IMR-90 (cell line): ENCODE data around the gene ALKBH2. TPM values are rescaled to one million over a fixed set of nuclear protein-coding genes. Genes with fewer than 3 reads are reported as not detected.
A peak's percentile ranks its signal among the peaks of the same experiment; 100 is the strongest.

Experiments used
- ATAC-seq: fragments of 200-7000 bp; cut with Tn5 transposase; 2 replicates; pipeline ENCODE4 v1.9.1; 2020; ENCODE audit warnings: low read depth, mild to moderate bottlenecking, moderate library complexity
- BruUV-seq: library from RNA; stranded (reverse); fragments of 400-500 nt; replicated peaks from 2 replicates; lab custom pipeline; 2021; lab: Mats Ljungman, UMichigan
- CTCF ChIA-PET: fragments of 300-600 bp; formaldehyde crosslinking; extraction: SDS; loops from one replicate; lab custom pipeline; 2021; ENCODE audit warnings: antibody characterized with exemption; lab: Yijun Ruan, JAX
- POLR2A ChIA-PET: fragments of 300-600 bp; sonication (Branson Sonifier 250); formaldehyde crosslinking; loops from one replicate; lab custom pipeline; 2022; ENCODE audit warnings: antibody characterized with exemption; ENCODE audit not compliant: unreplicated experiment; lab: Charles Lee
- DNase-seq: peaks from one replicate; pipeline ENCODE4 v3.0.0; 2013
- H2AFZ ChIP-seq: replicated peaks from 2 replicates; pipeline ENCODE3; 2013; ENCODE audit warnings: low read length, mild to moderate bottlenecking; ENCODE audit not compliant: poor library complexity
- H2AK5ac ChIP-seq: 2 replicates; pipeline ENCODE4 v1.6.1; 2013; ENCODE audit warnings: low read depth, low read length, inconsistent platforms
- H2AK9ac ChIP-seq: replicated peaks from 2 replicates; pipeline ENCODE3; 2013; ENCODE audit warnings: mild to moderate bottlenecking, low read depth, low read length, moderate library complexity; ENCODE audit not compliant: poor library complexity
- H2BK120ac ChIP-seq: 2 replicates; pipeline ENCODE4 v1.6.1; 2013; ENCODE audit warnings: low read depth, low read length, inconsistent platforms
- H2BK15ac ChIP-seq: 3 replicates; pipeline ENCODE4 v1.6.1; 2013; ENCODE audit warnings: low read depth, low read length, inconsistent platforms
- H2BK20ac ChIP-seq: 2 replicates; pipeline ENCODE4 v1.6.1; 2013; ENCODE audit warnings: low read depth, mild to moderate bottlenecking, inconsistent platforms, low read length, moderate library complexity
- H2BK5ac ChIP-seq: 2 replicates; pipeline ENCODE4 v1.6.1; 2013; ENCODE audit warnings: mild to moderate bottlenecking, low read depth, low read length, inconsistent platforms; ENCODE audit not compliant: poor library complexity, severe bottlenecking
- H3K14ac ChIP-seq: replicated peaks from 2 replicates; pipeline ENCODE4 v1.6.1; 2013; ENCODE audit warnings: low read depth, low read length, inconsistent platforms
- H3K18ac ChIP-seq: 2 replicates; pipeline ENCODE4 v1.6.1; 2013; ENCODE audit warnings: low read depth, low read length, control low read depth
- H3K23ac ChIP-seq: 2 replicates; pipeline ENCODE4 v1.6.1; 2013; ENCODE audit warnings: low read depth, low read length, inconsistent platforms
- H3K27ac ChIP-seq: 2 replicates; pipeline ENCODE4 v1.5.1; 2013; ENCODE audit warnings: mild to moderate bottlenecking, control low read depth, low read length; ENCODE audit not compliant: insufficient read depth
- H3K27me3 ChIP-seq: 2 replicates; pipeline ENCODE4 v1.6.1; 2013; ENCODE audit warnings: low read length; ENCODE audit not compliant: control insufficient read depth, insufficient read depth
- H3K36me3 ChIP-seq: 2 replicates; pipeline ENCODE4 v1.6.1; 2013; ENCODE audit warnings: low read length, mixed read lengths; ENCODE audit not compliant: control insufficient read depth, insufficient read depth
- H3K4ac ChIP-seq: 2 replicates; pipeline ENCODE4 v1.6.1; 2013; ENCODE audit warnings: low read depth, low read length, inconsistent platforms
- H3K4me1 ChIP-seq: 2 replicates; pipeline ENCODE4 v1.6.1; 2013; ENCODE audit warnings: low read length, mixed read lengths; ENCODE audit not compliant: control insufficient read depth, insufficient read depth
- H3K4me2 ChIP-seq: 2 replicates; pipeline ENCODE4 v1.6.1; 2013; ENCODE audit warnings: low read depth, mild to moderate bottlenecking, control low read depth, low read length, moderate library complexity
- H3K4me3 ChIP-seq: 2 replicates; pipeline ENCODE4 v1.5.1; 2013; ENCODE audit warnings: low read depth, mild to moderate bottlenecking, control low read depth, low read length, moderate library complexity; ENCODE audit not compliant: insufficient read depth
- H3K56ac ChIP-seq: 2 replicates; pipeline ENCODE4 v1.6.1; 2013; ENCODE audit warnings: low read length, inconsistent platforms; ENCODE audit not compliant: insufficient read depth; ENCODE audit errors: extremely low read depth
- H3K79me1 ChIP-seq, 2 experiments: 2 replicates each; pipeline ENCODE4 v1.6.1; 2013; ENCODE audit warnings: low read length in 2 of 2, inconsistent platforms in 1 of 2, low read depth in 1 of 2
- H3K9ac ChIP-seq: 2 replicates; pipeline ENCODE4 v1.6.1; 2013; ENCODE audit warnings: low read depth, low read length, control low read depth
- H3K9me1 ChIP-seq: 2 replicates; pipeline ENCODE4 v1.6.1; 2013; ENCODE audit warnings: low read length, inconsistent platforms; ENCODE audit not compliant: insufficient read depth
- H3K9me3 ChIP-seq: 2 replicates; pipeline ENCODE4 v1.6.1; 2013; ENCODE audit warnings: low read length; ENCODE audit not compliant: control insufficient read depth, insufficient read depth
- H4K20me1 ChIP-seq: 2 replicates; pipeline ENCODE4 v1.6.1; 2013; ENCODE audit warnings: low read length, inconsistent platforms; ENCODE audit not compliant: insufficient read depth
- H4K5ac ChIP-seq: 2 replicates; pipeline ENCODE4 v1.6.1; 2013; ENCODE audit warnings: mild to moderate bottlenecking, low read depth, low read length, control low read depth
- H4K8ac ChIP-seq, 2 experiments: 2 replicates each; pipeline ENCODE4 v1.6.1; 2013; ENCODE audit warnings: low read depth in 2 of 2, low read length in 2 of 2, control low read depth in 1 of 2, inconsistent platforms in 1 of 2
- H4K91ac ChIP-seq: 2 replicates; pipeline ENCODE4 v1.6.1; 2013; ENCODE audit warnings: low read depth, low read length, inconsistent platforms; ENCODE audit not compliant: insufficient read depth
- BHLHE40 ChIP-seq: fragments of 150-350 bp; IDR thresholded peaks from 2 replicates; pipeline ENCODE4 v1.6.1; 2016; ENCODE audit warnings: mild to moderate bottlenecking, low read depth, low read length
- CEBPB ChIP-seq: IDR thresholded peaks from 2 replicates; pipeline ENCODE4 v1.6.1; 2012; ENCODE audit warnings: low read depth, low read length, improper control_type of control experiment
- CHD1 ChIP-seq: IDR thresholded peaks from 2 replicates; pipeline ENCODE4 v1.6.1; 2012; ENCODE audit warnings: low read depth, low read length, improper control_type of control experiment
- CTCF ChIP-seq: conservative IDR thresholded peaks from 2 replicates; pipeline ENCODE4 v1.5.1; 2012; ENCODE audit warnings: mild to moderate bottlenecking, low read depth, low read length, improper control_type of control experiment
- ELK1 ChIP-seq: fragments of 150-350 bp; IDR thresholded peaks from 2 replicates; pipeline ENCODE4 v1.6.1; 2016; ENCODE audit warnings: low read depth, mild to moderate bottlenecking, low read length, moderate library complexity, borderline replicate concordance
- MAFK ChIP-seq: IDR thresholded peaks from 2 replicates; pipeline ENCODE4 v1.6.1; 2012; ENCODE audit warnings: low read depth, low read length, improper control_type of control experiment
- MAZ ChIP-seq: IDR thresholded peaks from 2 replicates; pipeline ENCODE4 v1.6.1; 2012; ENCODE audit warnings: low read depth, mild to moderate bottlenecking, low read length, improper control_type of control experiment, moderate library complexity, borderline replicate concordance
- MXI1 ChIP-seq: IDR thresholded peaks from 2 replicates; pipeline ENCODE4 v1.6.1; 2012; ENCODE audit warnings: low read depth, mild to moderate bottlenecking, low read length, moderate library complexity, borderline replicate concordance
- RCOR1 ChIP-seq: IDR thresholded peaks from 2 replicates; pipeline ENCODE4 v1.6.1; 2012; ENCODE audit warnings: mild to moderate bottlenecking, low read length, improper control_type of control experiment; ENCODE audit not compliant: insufficient replicate concordance
- RFX5 ChIP-seq: IDR thresholded peaks from 2 replicates; pipeline ENCODE4 v1.8.0; 2012; ENCODE audit warnings: low read depth, mild to moderate bottlenecking, low read length, moderate library complexity
- SMC3 ChIP-seq: fragments of 150-350 bp; IDR thresholded peaks from 2 replicates; pipeline ENCODE4 v1.6.1; 2016; ENCODE audit warnings: low read depth, mild to moderate bottlenecking, antibody characterized with exemption, low read length, moderate library complexity
- USF2 ChIP-seq: fragments of 150-350 bp; IDR thresholded peaks from 2 replicates; pipeline ENCODE4 v1.6.1; 2017; ENCODE audit warnings: mild to moderate bottlenecking, antibody characterized with exemption, low read length, low read depth
- WGBS, 2 experiments: methylation state at CpG; one replicate each; pipeline versions ENCODE4 v1.1.5 to v1.1.7; 2013; ENCODE audit warnings: missing lambda C conversion rate in 2 of 2; ENCODE audit not compliant: insufficient read length in 1 of 2; ENCODE audit errors: extremely low coverage in 2 of 2; 5-methylcytosine and 5-hydroxymethylcytosine counted together
- dilution Hi-C: fragments of 300-500 bp; cut with HindIII; formaldehyde crosslinking; loops from one replicate; pipeline ENCODE4 v1.14.3; 2018; ENCODE audit warnings: low sequenced_read_pairs; ENCODE audit not compliant: unreplicated experiment
- in situ Hi-C: fragments of 300-500 bp; cut with MboI; formaldehyde crosslinking; loops from 3 replicates; pipeline ENCODE4 v1.14.3; 2019; ENCODE audit warnings: low sequenced_read_pairs, inconsistent platforms, mixed read lengths
- intact Hi-C: fragments of 100-400 bp; cut with micrococcal nuclease; formaldehyde crosslinking; loops from 2 replicates; pipeline ENCODE4 v1.10.0; 2022
- polyA plus RNA-seq, 3 experiments: library from polyadenylated mRNA; depleted of rRNA; stranded (reverse); fragments of >200 nt; gene quantifications; 2 replicates each; pipeline ENCODE4 v1.2.3, GENCODE V29; 2012; ENCODE audit warnings: low replicate concordance in 1 of 3
- total RNA-seq: library from RNA; depleted of rRNA; stranded (reverse); fragments of >200 nt; gene quantifications from 2 replicates; pipeline ENCODE4 v1.2.3, GENCODE V29; 2012

Gene ALKBH2
- total and polyA plus RNA-seq, 2 of the 4 experiments (the other 2 are of a cell fraction) = 14.9 to 17.8 TPM

- H4K20me1 ChIP-seq = no peaks in the 10 kb centered on the region
- H3K9me1 ChIP-seq = 0 out of 2 replicates have a peak, but pooled peaks cover 3% of the 10 kb centered on the region
- peak overlapping the region; percentile 94 for H3K9ac ChIP-seq
- H3K27me3 ChIP-seq = no peaks in the 10 kb centered on the region
- H3K4me2 ChIP-seq = peak overlapping the region; percentile 93
- H3K56ac ChIP-seq = peak overlapping the region; percentile 73; the same call in 1 of the 2 replicates
- H2BK5ac ChIP-seq = peak overlapping the region; percentile 15
- CTCF ChIA-PET = interaction anchor here (0.6 to 1.7 kb wide), 3 partner anchors 13 to 287 kb away, joined by 4 to 10 read pairs (median 5); no protein-coding TSS in a partner anchor
- dilution Hi-C loops = no loop called here
- no peak overlapping the region for H2BK15ac ChIP-seq
- H2BK120ac ChIP-seq = no peak overlapping the region
- POLR2A ChIA-PET = interaction anchor here (0.5 to 0.6 kb wide), 2 partner anchors 11 to 251 kb away, joined by 3 read pairs; no protein-coding TSS in a partner anchor
- H2AK5ac ChIP-seq = no peak overlapping the region
- peak overlapping the region; percentile 70 for H3K27ac ChIP-seq
- DNase-seq = no peak
- no peaks in the 10 kb centered on the region for H3K9me3 ChIP-seq
- H3K18ac ChIP-seq = no peak overlapping the region
- no peak; the same call in 1 of the 2 replicates for ATAC-seq
- intact Hi-C loops = loop anchor here (10.0 kb wide), 3 partner anchors 144 to 434 kb away; partner anchors contain the start of gene SSH1
- in situ Hi-C loops = loop anchor here (10.0 to 25.0 kb wide), 2 partner anchors 294 to 461 kb away; partner anchors contain the start of gene SELPLG
- no peak overlapping the region; the same call in 1 of the 2 replicates for H3K14ac ChIP-seq
- TF ChIP-seq CHD1 (no peak), BHLHE40 (no peak), RCOR1 (no peak), SMC3 (no peak), MAFK (no peak), CTCF (no peak), CEBPB (no peak), RFX5 (no peak), MAZ (no peak), ELK1 (no peak), MXI1 (no peak), USF2 (no peak)
- peaks cover 14 to 28% of the 10 kb centered on the region in 2 experiments for H3K79me1 ChIP-seq
- H3K4ac ChIP-seq = peak overlapping the region; percentile 7; the same call in 1 of the 2 replicates
- peak overlapping the region; percentile 80 for H3K4me3 ChIP-seq
- peak overlapping the region; percentile 5 for H2AK9ac ChIP-seq
- peaks cover 14% of the 10 kb centered on the region for H3K36me3 ChIP-seq
- no peak overlapping the region for H2BK20ac ChIP-seq
- H3K23ac ChIP-seq = peak overlapping the region; percentile 50; the same call in 1 of the 2 replicates
- H4K91ac ChIP-seq = no peak overlapping the region
- WGBS, 2 experiments = 0% methylated on average over 1 of the region's 8 CpGs; no CpG with 5 or more reads in 1 of the 2 experiments
- BruUV-seq = no TSS peak
- H3K4me1 ChIP-seq = no peaks in the 10 kb centered on the region
- peak overlapping the region; percentile 93 for H2AFZ ChIP-seq
- H4K5ac ChIP-seq = peak overlapping the region; percentile 73
- H4K8ac ChIP-seq = peak overlapping the region; percentile 18 to 51; a peak in 1 of 4 replicates
Measured at GRCh38 chr12:109098651-109099050, 5.4 kb upstream of the ALKBH2 start.
